Activated CD8-positive, alpha-beta T cell treated with anti-CD3 and anti-CD28 coated beads for 36 hours (primary cell): Measurements from ENCODE around the gene CLSTN2. TPM values are rescaled to one million over a fixed set of nuclear protein-coding genes. Genes with fewer than 3 reads are reported as not detected.

Experiments used
- ATAC-seq: fragments of 200-7000 bp; cut with Tn5 transposase; one replicate; pipeline ENCODE4 v1.10.0; 2021; ENCODE audit warnings: mild to moderate bottlenecking, moderate library complexity
- CTCF ChIA-PET: fragments of 350-600 bp; sonication (Branson Sonifier 250); formaldehyde crosslinking; loops from one replicate; lab custom pipeline; 2021; ENCODE audit warnings: antibody characterized with exemption; lab: Charles Lee
- POLR2A ChIA-PET: fragments of 350-600 bp; sonication (Branson Sonifier 250); formaldehyde crosslinking; loops from one replicate; lab custom pipeline; 2021; ENCODE audit warnings: antibody characterized with exemption; lab: Charles Lee
- DNase-seq: peaks from one replicate; pipeline ENCODE4 v3.0.0-alpha.2; 2020
- H3K27ac Mint-ChIP-seq: one replicate; pipeline ENCODE4 v1.8.0; 2021; ENCODE audit warnings: mild to moderate bottlenecking, mixed read lengths
- H3K27me3 Mint-ChIP-seq: one replicate; pipeline ENCODE4 v1.8.0; 2021; ENCODE audit warnings: mixed read lengths
- H3K36me3 Mint-ChIP-seq: one replicate; pipeline ENCODE4 v1.8.0; 2021; ENCODE audit warnings: low read depth, mixed read lengths
- H3K4me1 Mint-ChIP-seq: one replicate; pipeline ENCODE4 v1.8.0; 2021; ENCODE audit warnings: low read depth, mixed read lengths
- H3K4me3 Mint-ChIP-seq: one replicate; pipeline ENCODE4 v1.8.0; 2021; ENCODE audit warnings: mild to moderate bottlenecking, moderate library complexity, mixed read lengths
- H3K9me3 Mint-ChIP-seq: one replicate; pipeline ENCODE4 v1.8.0; 2021; ENCODE audit warnings: mixed read lengths
- intact Hi-C: fragments of 100-400 bp; cut with micrococcal nuclease; formaldehyde crosslinking; loops from one replicate; pipeline ENCODE4 v1.10.0; 2022
- total RNA-seq, 2 experiments: library from RNA; stranded (reverse); gene quantifications; one replicate each; pipeline ENCODE4 v1.2.3, GENCODE V29; 2021
- TF ChIP-seq, protein P1 (sequence below): fragments of 200-600 bp; IDR thresholded peaks from one replicate; pipeline ENCODE4 v1.8.0; 2022; ENCODE audit warnings: antibody characterized with exemption, mild to moderate bottlenecking

The CLSTN2 gene
- total RNA-seq, 2 experiments from 2014 or later = not detected

- ATAC-seq (no peak), DNase-seq (no peak)
- intact Hi-C loops = no loop called here
- TF ChIP-seq, protein P1, sequence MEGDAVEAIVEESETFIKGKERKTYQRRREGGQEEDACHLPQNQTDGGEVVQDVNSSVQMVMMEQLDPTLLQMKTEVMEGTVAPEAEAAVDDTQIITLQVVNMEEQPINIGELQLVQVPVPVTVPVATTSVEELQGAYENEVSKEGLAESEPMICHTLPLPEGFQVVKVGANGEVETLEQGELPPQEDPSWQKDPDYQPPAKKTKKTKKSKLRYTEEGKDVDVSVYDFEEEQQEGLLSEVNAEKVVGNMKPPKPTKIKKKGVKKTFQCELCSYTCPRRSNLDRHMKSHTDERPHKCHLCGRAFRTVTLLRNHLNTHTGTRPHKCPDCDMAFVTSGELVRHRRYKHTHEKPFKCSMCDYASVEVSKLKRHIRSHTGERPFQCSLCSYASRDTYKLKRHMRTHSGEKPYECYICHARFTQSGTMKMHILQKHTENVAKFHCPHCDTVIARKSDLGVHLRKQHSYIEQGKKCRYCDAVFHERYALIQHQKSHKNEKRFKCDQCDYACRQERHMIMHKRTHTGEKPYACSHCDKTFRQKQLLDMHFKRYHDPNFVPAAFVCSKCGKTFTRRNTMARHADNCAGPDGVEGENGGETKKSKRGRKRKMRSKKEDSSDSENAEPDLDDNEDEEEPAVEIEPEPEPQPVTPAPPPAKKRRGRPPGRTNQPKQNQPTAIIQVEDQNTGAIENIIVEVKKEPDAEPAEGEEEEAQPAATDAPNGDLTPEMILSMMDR = no peak
- H3K9me3 Mint-ChIP-seq = no peaks in the 10 kb centered on the region
- H3K27ac Mint-ChIP-seq = no peak overlapping the region
- H3K4me3 Mint-ChIP-seq = no peak overlapping the region
- H3K36me3 Mint-ChIP-seq = no peaks in the 10 kb centered on the region
- H3K27me3 Mint-ChIP-seq = peaks cover 16% of the 10 kb centered on the region
- ChIA-PET POLR2A (no interaction called here), CTCF (no interaction called here)
- peaks cover 8% of the 10 kb centered on the region for H3K4me1 Mint-ChIP-seq
Observed at GRCh38 chr3:140308535-140308934, 373.6 kb downstream of the CLSTN2 start.

DNA sequence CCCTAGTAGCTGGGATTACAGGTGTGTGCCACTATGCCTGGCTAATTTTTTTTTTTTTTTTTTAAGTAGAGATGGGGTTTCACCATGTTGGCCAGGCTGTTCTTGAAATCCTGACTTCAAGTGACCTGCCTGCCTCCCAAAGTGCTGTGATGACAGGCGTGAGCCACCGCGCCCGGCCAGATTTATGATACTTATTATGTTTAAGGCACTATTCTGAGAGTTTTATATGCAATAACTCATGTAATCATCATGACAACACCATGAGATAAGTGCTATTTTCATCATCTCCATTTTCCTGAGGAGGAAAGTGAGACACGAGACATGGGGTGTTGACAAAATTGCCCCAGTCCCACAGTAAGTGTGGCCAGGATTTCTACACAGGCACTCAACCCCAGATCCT is 376.4 kb downstream of the CLSTN2 start:
- H3K27me3 Mint-ChIP-seq = peaks cover 11% of the 10 kb centered on the region
- TF ChIP-seq, protein P1 = no peak
- no peak for ATAC-seq
- no peak overlapping the region for H3K4me3 Mint-ChIP-seq
- no peak overlapping the region for H3K27ac Mint-ChIP-seq
- ChIA-PET CTCF (no interaction called here), POLR2A (no interaction called here)
- no peak for DNase-seq
- no peaks in the 10 kb centered on the region for H3K9me3 Mint-ChIP-seq
- intact Hi-C loops = no loop called here
- H3K36me3 Mint-ChIP-seq = no peaks in the 10 kb centered on the region
- H3K4me1 Mint-ChIP-seq = no peaks in the 10 kb centered on the region

DNA sequence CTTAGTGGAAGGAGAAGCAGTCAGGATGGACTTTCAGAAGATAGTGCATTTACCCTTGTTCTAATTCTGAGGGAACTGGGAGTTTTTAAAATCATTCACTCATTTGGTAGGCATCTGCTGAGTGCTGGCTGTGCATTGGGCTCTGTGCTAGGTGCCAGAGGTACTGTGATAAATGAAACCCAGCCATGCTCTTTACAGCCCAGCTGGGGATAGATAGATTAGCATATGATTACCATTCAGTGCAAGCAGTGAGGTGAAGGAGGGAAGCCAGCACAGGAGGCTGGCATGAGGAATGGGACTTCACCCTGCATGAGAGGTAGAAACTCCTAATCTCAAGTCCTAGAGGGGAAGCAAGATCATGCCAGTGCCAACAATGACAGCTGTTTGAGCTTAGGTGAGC is 381.0 kb downstream of the CLSTN2 start:
- no peak overlapping the region for H3K4me3 Mint-ChIP-seq
- H3K27me3 Mint-ChIP-seq = peaks cover 9% of the 10 kb centered on the region
- ChIA-PET CTCF (interaction anchor here (1.3 kb wide), 1 partner anchor 12 kb away, joined by 3 read pairs; no protein-coding TSS in a partner anchor), POLR2A (interaction anchor here (0.6 kb wide), 1 partner anchor 50 kb away, joined by 3 read pairs; no protein-coding TSS in a partner anchor)
- no peaks in the 10 kb centered on the region for H3K9me3 Mint-ChIP-seq
- DNase-seq (no peak), ATAC-seq (no peak)
- intact Hi-C loops = no loop called here
- no peaks in the 10 kb centered on the region for H3K4me1 Mint-ChIP-seq
- H3K36me3 Mint-ChIP-seq = no peaks in the 10 kb centered on the region
- H3K27ac Mint-ChIP-seq = no peak overlapping the region
- TF ChIP-seq, protein P1 = no peak

DNA sequence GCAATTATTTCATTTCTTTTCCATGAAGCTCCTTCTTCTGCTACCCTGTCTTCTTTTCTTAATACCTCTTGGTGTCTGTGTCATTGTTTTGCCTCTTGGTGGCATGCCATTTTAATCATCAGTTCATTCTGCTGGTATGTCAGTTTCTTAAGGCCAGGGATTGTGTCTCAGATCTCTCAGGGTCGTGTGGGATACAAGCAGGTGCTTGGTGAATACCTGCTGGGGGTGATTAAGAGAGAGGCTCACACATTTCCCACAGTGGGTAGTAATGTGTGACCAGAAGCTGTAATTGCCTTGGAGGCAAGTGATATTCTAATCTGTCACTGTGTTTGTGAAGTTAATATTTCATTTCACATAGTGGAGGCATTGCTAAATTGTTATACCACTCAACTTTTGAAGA is 381.5 kb downstream of the CLSTN2 start:
- Mint-ChIP-seq H3K4me3 (no peak overlapping the region), H3K27me3 (peaks cover 11% of the 10 kb centered on the region), H3K36me3 (no peaks in the 10 kb centered on the region), H3K27ac (no peak overlapping the region), H3K4me1 (no peaks in the 10 kb centered on the region), H3K9me3 (no peaks in the 10 kb centered on the region)
- intact Hi-C loops = no loop called here
- ATAC-seq (no peak), DNase-seq (no peak)
- TF ChIP-seq, protein P1 = no peak
- ChIA-PET POLR2A (interaction anchor here (0.6 kb wide), 1 partner anchor 51 kb away, joined by 3 read pairs; no protein-coding TSS in a partner anchor), CTCF (no interaction called here)

DNA sequence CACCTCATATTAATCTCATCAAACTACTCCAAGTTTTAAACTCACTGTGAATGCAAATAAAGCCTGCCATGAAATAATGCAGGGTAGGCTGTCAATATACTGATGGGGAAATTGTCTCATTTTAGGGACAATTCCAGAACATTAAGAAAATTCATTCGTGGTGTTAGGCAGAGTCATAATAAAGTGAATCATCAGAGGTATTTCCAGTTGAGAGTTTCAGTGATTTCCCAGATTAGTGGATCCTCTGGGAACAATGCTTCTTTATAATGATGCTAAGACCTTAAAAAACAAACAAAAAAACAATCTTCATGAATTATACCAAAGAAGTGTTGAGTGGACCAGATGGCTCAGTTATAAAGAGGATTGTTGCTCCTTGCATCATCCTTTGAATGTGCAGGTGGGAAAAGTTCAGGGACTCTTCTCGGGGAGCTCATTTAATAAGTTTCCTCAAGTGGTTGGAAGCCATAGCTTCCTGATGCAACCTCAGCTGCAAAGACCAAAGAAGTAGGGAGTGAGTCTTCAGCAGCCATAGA is 381.9 kb downstream of the CLSTN2 start:
- POLR2A ChIA-PET = no interaction called here
- ATAC-seq (no peak), DNase-seq (no peak)
- TF ChIP-seq, protein P1 = no peak
- H3K27ac Mint-ChIP-seq = no peak overlapping the region
- intact Hi-C loops = no loop called here
- no peaks in the 10 kb centered on the region for H3K36me3 Mint-ChIP-seq
- H3K4me3 Mint-ChIP-seq = no peak overlapping the region
- peaks cover 11% of the 10 kb centered on the region for H3K27me3 Mint-ChIP-seq
- no peaks in the 10 kb centered on the region for H3K4me1 Mint-ChIP-seq
- no peaks in the 10 kb centered on the region for H3K9me3 Mint-ChIP-seq
- CTCF ChIA-PET = no interaction called here
